H1 (cell line): ENCODE measurements around the gene GRM5. TPM values are rescaled to one million over a fixed set of nuclear protein-coding genes. Genes with fewer than 3 reads are reported as not detected.

Experiments used
- CTCF ChIA-PET: fragments of 300-600 bp; sonication (Branson Sonifier 250); formaldehyde crosslinking; loops from one replicate; lab custom pipeline; 2021; ENCODE audit not compliant: partially characterized antibody; lab: Charles Lee
- POLR2A ChIA-PET: fragments of 300-600 bp; sonication (Branson Sonifier 250); formaldehyde crosslinking; loops from one replicate; lab custom pipeline; 2021; ENCODE audit warnings: inconsistent platforms; ENCODE audit not compliant: partially characterized antibody; lab: Charles Lee
- DNase-seq, 2 experiments: peaks; one replicate each; pipeline versions ENCODE4 v3.0.0 to v3.0.0-alpha.2; 2010 to 2022; ENCODE audit warnings: low spot score in 2 of 2, low read depth in 1 of 2, mixed read lengths in 1 of 2
- FAIRE-seq: peaks from 2 replicates; lab custom pipeline; 2011; peaks lifted over from hg19 to GRCh38; lab: Jason Lieb, UNC
- H2AFZ ChIP-seq: 2 replicates; pipeline ENCODE4 v1.8.1; 2012; ENCODE audit warnings: low read length, inconsistent platforms
- H2AK5ac ChIP-seq: 2 replicates; pipeline ENCODE4 v1.6.1; 2013; ENCODE audit warnings: low read depth, low read length
- H2BK120ac ChIP-seq: replicated peaks from 2 replicates; pipeline ENCODE3; 2013; ENCODE audit warnings: low read depth, low read length, inconsistent platforms
- H2BK12ac ChIP-seq: 2 replicates; pipeline ENCODE4 v1.6.1; 2013; ENCODE audit warnings: low read depth, low read length
- H2BK15ac ChIP-seq: 2 replicates; pipeline ENCODE4 v1.6.1; 2013; ENCODE audit warnings: low read length
- H2BK20ac ChIP-seq: 2 replicates; pipeline ENCODE4 v1.6.1; 2013; ENCODE audit warnings: low read length
- H2BK5ac ChIP-seq: 2 replicates; pipeline ENCODE4 v1.6.1; 2013; ENCODE audit warnings: low read depth, low read length
- H3K14ac ChIP-seq: 2 replicates; pipeline ENCODE4 v1.6.1; 2013; ENCODE audit warnings: inconsistent platforms; ENCODE audit not compliant: insufficient read length
- H3K18ac ChIP-seq: 2 replicates; pipeline ENCODE4 v1.6.1; 2013; ENCODE audit warnings: low read length; ENCODE audit errors: extremely low read depth
- H3K23ac ChIP-seq: 2 replicates; pipeline ENCODE4 v1.6.1; 2013; ENCODE audit warnings: inconsistent platforms; ENCODE audit not compliant: insufficient read length
- H3K23me2 ChIP-seq: 2 replicates; pipeline ENCODE4 v1.6.1; 2013; ENCODE audit warnings: low read depth, low read length
- H3K27ac ChIP-seq: 2 replicates; pipeline ENCODE4 v1.6.1; 2011; ENCODE audit warnings: low read depth, low read length, inconsistent platforms
- H3K27me3 ChIP-seq, 4 experiments: replicated peaks in 1 of 4; 1 replicate in 1 of 4; 2 replicates in 3 of 4; pipeline versions ENCODE4 v1.6.1 to v1.8.1; 2011 to 2013; ENCODE audit warnings: low read length in 3 of 4, mild to moderate bottlenecking in 3 of 4, inconsistent platforms in 2 of 4, mixed read lengths in 2 of 4, moderate library complexity in 1 of 4; ENCODE audit not compliant: control insufficient read depth in 3 of 4, insufficient read depth in 3 of 4; ENCODE audit errors: extremely low read depth in 1 of 4
- H3K36me3 ChIP-seq, 4 experiments: 2 replicates each; pipeline versions ENCODE4 v1.6.1 to v1.8.1; 2011 to 2013; ENCODE audit warnings: mild to moderate bottlenecking in 4 of 4, low read length in 3 of 4, moderate library complexity in 2 of 4, control low read depth in 1 of 4, inconsistent platforms in 1 of 4; ENCODE audit not compliant: insufficient read depth in 4 of 4, control insufficient read depth in 2 of 4
- H3K4ac ChIP-seq: replicated peaks from 2 replicates; pipeline ENCODE3; 2013; ENCODE audit warnings: low read length, low read depth, mixed read lengths, inconsistent platforms; ENCODE audit not compliant: insufficient read length
- H3K4me1 ChIP-seq, 4 experiments: replicated peaks in 1 of 4; 1 replicate in 1 of 4; 2 replicates in 3 of 4; pipeline versions ENCODE4 v1.6.1 to v1.8.1; 2011 to 2013; ENCODE audit warnings: low read length in 3 of 4, inconsistent platforms in 2 of 4, mixed read lengths in 1 of 4; ENCODE audit not compliant: insufficient read depth in 4 of 4, control insufficient read depth in 3 of 4
- H3K4me2 ChIP-seq, 2 experiments: 2 replicates each; pipeline versions ENCODE4 v1.6.1 to v1.8.1; 2011 to 2013; ENCODE audit warnings: low read depth in 2 of 2, low read length in 2 of 2, control low read depth in 1 of 2, inconsistent platforms in 1 of 2, mild to moderate bottlenecking in 1 of 2; ENCODE audit not compliant: insufficient read depth in 1 of 2
- H3K4me3 ChIP-seq, 4 experiments: fragments of 200-600, 300-600 bp in 1 of 4; sonication (generic), shearing (Covaris generic), sonication (Bioruptor Twin) in 1 of 4; 2 replicates each; pipeline versions ENCODE4 v1.5.1 to v1.8.1; 2011 to 2016; ENCODE audit warnings: low read length in 4 of 4, low read depth in 3 of 4, control low read depth in 2 of 4, inconsistent platforms in 2 of 4, mild to moderate bottlenecking in 2 of 4, mixed read lengths in 1 of 4, moderate library complexity in 1 of 4; ENCODE audit not compliant: insufficient read depth in 2 of 4; ENCODE audit errors: extremely low read depth in 1 of 4
- H3K56ac ChIP-seq: replicated peaks from 2 replicates; pipeline ENCODE3; 2013; ENCODE audit warnings: low read depth, mild to moderate bottlenecking, mixed read lengths, low read length, inconsistent platforms; ENCODE audit not compliant: insufficient read length
- H3K79me1 ChIP-seq: 2 replicates; pipeline ENCODE4 v1.6.1; 2013; ENCODE audit warnings: low read depth, low read length, control low read depth
- H3K79me2 ChIP-seq, 2 experiments: 2 replicates each; pipeline versions ENCODE4 v1.6.1 to v1.8.1; 2012 to 2013; ENCODE audit warnings: low read length in 2 of 2, mild to moderate bottlenecking in 2 of 2, inconsistent platforms in 1 of 2; ENCODE audit not compliant: insufficient read depth in 2 of 2, control insufficient read depth in 1 of 2
- H3K9ac ChIP-seq, 4 experiments: replicated peaks in 1 of 4; 1 replicate in 1 of 4; 2 replicates in 3 of 4; pipeline versions ENCODE4 v1.6.1 to v1.8.1; 2011 to 2013; ENCODE audit warnings: low read depth in 3 of 4, low read length in 3 of 4, control low read depth in 2 of 4, mild to moderate bottlenecking in 2 of 4, moderate library complexity in 2 of 4, inconsistent platforms in 1 of 4; ENCODE audit errors: extremely low read depth in 1 of 4
- H3K9me3 ChIP-seq, 2 experiments: 2 replicates each; pipeline versions ENCODE4 v1.6.1 to v1.8.1; 2012 to 2013; ENCODE audit warnings: mild to moderate bottlenecking in 2 of 2, moderate library complexity in 2 of 2, control low read depth in 1 of 2, inconsistent platforms in 1 of 2, low read depth in 1 of 2, low read length in 1 of 2, mixed read lengths in 1 of 2; ENCODE audit not compliant: insufficient read depth in 2 of 2
- H4K20me1 ChIP-seq, 2 experiments: replicated peaks in 1 of 2; 2 replicates each; pipeline versions ENCODE3 to v1.8.1; 2011 to 2013; ENCODE audit warnings: inconsistent platforms in 2 of 2, low read length in 2 of 2, mild to moderate bottlenecking in 1 of 2; ENCODE audit not compliant: insufficient read depth in 2 of 2, control insufficient read depth in 1 of 2
- H4K5ac ChIP-seq: 2 replicates; pipeline ENCODE4 v1.6.1; 2013; ENCODE audit warnings: low read length, low read depth, mixed read lengths, inconsistent platforms; ENCODE audit not compliant: insufficient read length
- H4K8ac ChIP-seq: 2 replicates; pipeline ENCODE4 v1.8.0; 2013; ENCODE audit warnings: mild to moderate bottlenecking, moderate library complexity, low read length, inconsistent platforms; ENCODE audit not compliant: insufficient read depth; ENCODE audit errors: extremely low read depth
- H4K91ac ChIP-seq: replicated peaks from 2 replicates; pipeline ENCODE3; 2013; ENCODE audit warnings: low read length, mixed read lengths, inconsistent platforms; ENCODE audit not compliant: insufficient read length
- CBX8 ChIP-seq: fragments of 300-800, 300-1000 bp; sonication (generic); IDR thresholded peaks from 2 replicates; pipeline ENCODE4 v1.7.1; 2016; ENCODE audit warnings: low read depth, low read length, borderline replicate concordance
- GABPA ChIP-seq: IDR thresholded peaks from 2 replicates; pipeline ENCODE4 v1.6.1; 2011; ENCODE audit warnings: mild to moderate bottlenecking, low read length, moderate library complexity, borderline replicate concordance; ENCODE audit not compliant: insufficient read depth
- KDM4A ChIP-seq: IDR thresholded peaks from one replicate; pipeline ENCODE4 v1.7.1; 2012; ENCODE audit warnings: low read depth, mild to moderate bottlenecking, moderate library complexity, low read length, inconsistent platforms; ENCODE audit not compliant: severe bottlenecking
- TBP ChIP-seq: IDR thresholded peaks from 2 replicates; pipeline ENCODE4 v1.6.1; 2011; ENCODE audit warnings: low read depth, low read length, improper control_type of control experiment
- TCF12 ChIP-seq: IDR thresholded peaks from 2 replicates; pipeline ENCODE4 v1.6.1; 2011; ENCODE audit warnings: low read depth, mild to moderate bottlenecking, low read length
- TEAD4 ChIP-seq: IDR thresholded peaks from 2 replicates; pipeline ENCODE4 v1.6.1; 2012; ENCODE audit warnings: low read depth, low read length, inconsistent platforms, mixed read lengths
- YY1 ChIP-seq: IDR thresholded peaks from 2 replicates; pipeline ENCODE4 v1.6.1; 2011; ENCODE audit warnings: low read depth, mild to moderate bottlenecking, low read length
- WGBS, 2 experiments: shearing (Covaris generic) in 1 of 2; methylation state at CpG; one replicate each; pipeline versions ENCODE4 v1.1.6 to v1.1.7; 2013 to 2015; ENCODE audit warnings: low lambda C conversion rate in 2 of 2, mixed read lengths in 2 of 2, inconsistent platforms in 1 of 2, low coverage in 1 of 2, missing lambda C conversion rate in 1 of 2; ENCODE audit not compliant: insufficient replicate concordance in 2 of 2, insufficient coverage in 1 of 2, insufficient read length in 1 of 2; ENCODE audit errors: extremely low coverage in 1 of 2, missing lambda C conversion rate in 1 of 2; 5-methylcytosine and 5-hydroxymethylcytosine counted together
- polyA plus RNA-seq, 7 experiments: library from polyadenylated mRNA; depleted of rRNA in 3 of 7; stranded (reverse) in 5 of 7; unstranded in 2 of 7; fragments of >200 nt in 5 of 7; fragments of 200-250 nt in 2 of 7; gene quantifications; 1 replicate in 5 of 7; 2 replicates in 1 of 7; 4 replicates in 1 of 7; pipeline versions ENCODE4 v1.2.1 to v1.2.3, GENCODE V29; 2011 to 2013; ENCODE audit warnings: missing spikeins in 2 of 7, mixed read lengths in 2 of 7
- total RNA-seq: library from RNA; stranded (reverse); fragmentation: NEBNext Ultra II Directional; extraction: Animal tissue kit (Norgen Biotek cat#: 25700); gene quantifications from 2 replicates; pipeline ENCODE4 v1.2.1, GENCODE V29; 2021

The GRM5 gene
- total and polyA plus RNA-seq, 2 of the 8 experiments (the other 6 are each of a cell fraction or from before 2014, with no cell fraction given), result 0.15 to 0.43 TPM

GRCh38 chr11:88511006-88511405 lies 554.8 kb downstream of the GRM5 start:
- Histone ChIP-seq H4K91ac (no peak overlapping the region), H2AK5ac (no peak overlapping the region), H3K14ac (no peak overlapping the region), H2BK15ac (no peak overlapping the region), H3K23me2 (peaks cover 9% of the 10 kb centered on the region; the same call in 1 of the 2 replicates), H4K8ac (no peak overlapping the region), H3K27ac (no peak overlapping the region), H3K36me3 (no peaks in the 10 kb centered on the region), H2BK20ac (no peak overlapping the region), H3K18ac (no peak overlapping the region), H3K9me3 (no peaks in the 10 kb centered on the region), H2AFZ (no peak overlapping the region), H2BK12ac (no peak overlapping the region), H3K4me2 (no peak overlapping the region), H3K4ac (no peak overlapping the region), H3K23ac (no peak overlapping the region), H2BK5ac (no peak overlapping the region), H3K27me3 (peaks cover 0 to 35% (median 18%) of the 10 kb centered on the region in 4 experiments; a peak in 6 of 7 replicates), H3K79me2 (no peaks in the 10 kb centered on the region), H3K79me1 (no peaks in the 10 kb centered on the region), H4K20me1 (no peaks in the 10 kb centered on the region)
- FAIRE-seq, result no peak
- no peak for DNase-seq
- POLR2A ChIA-PET, result interaction anchor here (1.3 kb wide), 1 partner anchor 175 kb away, joined by 4 read pairs; no protein-coding TSS in a partner anchor
- WGBS, 2 experiments, result 100% methylated on average over 1 of the region's 1 CpG; no CpG with 5 or more reads in 1 of the 2 experiments
- TF ChIP-seq TBP (no peak), KDM4A (no peak), CBX8 (no peak), YY1 (no peak), TEAD4 (no peak), GABPA (no peak), TCF12 (no peak)
- TF ChIP-seq, all 59 proteins: peak for 0
- CTCF ChIA-PET, result interaction anchor here (0.8 to 2.6 kb wide), 5 partner anchors 9 to 406 kb away, joined by 3 to 10 read pairs (median 4); no protein-coding TSS in a partner anchor
- H3K4me3 ChIP-seq, result no peak overlapping the region
- H3K9ac ChIP-seq, result no peak overlapping the region
- H3K56ac ChIP-seq, result no peak overlapping the region
- H4K5ac ChIP-seq, result no peak overlapping the region
- H3K4me1 ChIP-seq, result peaks cover 0 to 6% (median 2%) of the 10 kb centered on the region in 4 experiments; a peak in 5 of 7 replicates
- no peak overlapping the region for H2BK120ac ChIP-seq
